ENCODE measurements around the gene CHST15. TPM values are rescaled to one million over a fixed set of nuclear protein-coding genes. Genes with fewer than 3 reads are reported as not detected.

The CHST15 gene
- total and polyA plus RNA-seq, 2 of the 8 experiments (the other 6 are each of a cell fraction or from before 2014, with no cell fraction given) = 8.8 to 9.1 TPM

- WGBS, 2 experiments (ENCODE audit: extremely low coverage in 1 of 2, insufficient coverage in 1 of 2, insufficient read length in 1 of 2, insufficient replicate concordance in 2 of 2, low coverage in 1 of 2, low lambda C conversion rate in 2 of 2, missing lambda C conversion rate in 1 of 2) = 66% methylated on average over 2 of the region's 2 CpGs; no CpG with 5 or more reads in 1 of the 2 experiments
- Histone ChIP-seq H2BK15ac (ENCODE audit: low read length) (no peak overlapping the region), H2BK5ac (ENCODE audit: low read depth, low read length) (peak overlapping the region; percentile 75; the same call in 1 of the 2 replicates), H4K5ac (ENCODE audit: insufficient read length, low read depth, low read length) (no peak overlapping the region), H3K4me1 (replicated peaks in 1 of 4; ENCODE audit: control insufficient read depth in 3 of 4, insufficient read depth in 4 of 4, low read length in 3 of 4) (peaks cover 0 to 6% (median 2%) of the 10 kb centered on the region in 4 experiments; a peak in 3 of 7 replicates), H4K8ac (ENCODE audit: extremely low read depth, insufficient read depth, low read length) (no peak overlapping the region), H3K4ac (replicated peaks; ENCODE audit: insufficient read length, low read depth, low read length) (no peak overlapping the region), H4K91ac (replicated peaks; ENCODE audit: insufficient read length, low read length) (no peak overlapping the region), H3K9ac (replicated peaks in 1 of 4; ENCODE audit: extremely low read depth in 1 of 4, low read depth in 3 of 4, low read length in 3 of 4) (no peak overlapping the region), H3K56ac (replicated peaks; ENCODE audit: insufficient read length, low read depth, low read length) (no peak overlapping the region), H3K18ac (ENCODE audit: extremely low read depth, low read length) (no peak overlapping the region), H3K4me2 (ENCODE audit: insufficient read depth in 1 of 2, low read depth in 2 of 2, low read length in 2 of 2) (0 out of 4 replicates have a peak overlapping the region, but pooled peaks of 1 of the 2 experiments have one; percentile 15), H3K23me2 (ENCODE audit: low read depth, low read length) (no peaks in the 10 kb centered on the region), H2AK5ac (ENCODE audit: low read depth, low read length) (no peak overlapping the region), H2AFZ (ENCODE audit: low read length) (no peak overlapping the region), H3K14ac (ENCODE audit: insufficient read length) (no peak overlapping the region), H3K36me3 (ENCODE audit: control insufficient read depth in 2 of 4, insufficient read depth in 4 of 4, low read length in 3 of 4) (no peaks in the 10 kb centered on the region), H3K79me2 (ENCODE audit: control insufficient read depth in 1 of 2, insufficient read depth in 2 of 2, low read length in 2 of 2) (no peaks in the 10 kb centered on the region), H3K4me3 (ENCODE audit: extremely low read depth in 1 of 4, insufficient read depth in 2 of 4, low read depth in 3 of 4, low read length in 4 of 4) (no peak overlapping the region), H4K20me1 (replicated peaks in 1 of 2; ENCODE audit: control insufficient read depth in 1 of 2, insufficient read depth in 2 of 2, low read length in 2 of 2) (no peaks in the 10 kb centered on the region), H2BK20ac (ENCODE audit: low read length) (no peak overlapping the region), H3K27ac (ENCODE audit: low read depth, low read length) (no peak overlapping the region), H2BK120ac (replicated peaks; ENCODE audit: low read depth, low read length) (no peak overlapping the region), H3K9me3 (ENCODE audit: insufficient read depth in 2 of 2, low read depth in 1 of 2, low read length in 1 of 2) (no peaks in the 10 kb centered on the region), H3K23ac (ENCODE audit: insufficient read length) (no peak overlapping the region), H3K27me3 (replicated peaks in 1 of 4; ENCODE audit: control insufficient read depth in 3 of 4, extremely low read depth in 1 of 4, insufficient read depth in 3 of 4, low read length in 3 of 4) (no peaks in the 10 kb centered on the region), H2BK12ac (ENCODE audit: low read depth, low read length) (no peak overlapping the region), H3K79me1 (ENCODE audit: low read depth, low read length) (peaks cover 4% of the 10 kb centered on the region; the same call in 1 of the 2 replicates)
- ChIA-PET CTCF (ENCODE audit: partially characterized antibody) (interaction anchor here (0.7 to 1.4 kb wide), 4 partner anchors 18 to 509 kb away, joined by 3 to 5 read pairs (median 4); no protein-coding TSS in a partner anchor), POLR2A (ENCODE audit: partially characterized antibody) (interaction anchor here (4.6 kb wide), 1 partner anchor 12 kb away, joined by 20 read pairs; no protein-coding TSS in a partner anchor)
- DNase-seq (ENCODE audit: low read depth in 1 of 2, low spot score in 2 of 2) (no peak), FAIRE-seq (no peak)
- no peak for TF ChIP-seq KDM5A (IDR thresholded peaks at IDR 0.05; ENCODE audit: low read length)
- no peak for TF ChIP-seq POLR2A (IDR thresholded peaks at IDR 0.05; ENCODE audit: control extremely low read depth in 1 of 2, low read depth in 2 of 2, low read length in 2 of 2)
- no peak for TF ChIP-seq NRF1 (IDR thresholded peaks at IDR 0.05; ENCODE audit: low read depth, low read length)
- no peak for TF ChIP-seq BCL11A (IDR thresholded peaks at IDR 0.05; ENCODE audit: low read depth in 2 of 2, low read length in 2 of 2)
- no peak for TF ChIP-seq MAX (IDR thresholded peaks at IDR 0.05)
- no peak for TF ChIP-seq POLR2AphosphoS5 (IDR thresholded peaks at IDR 0.05; ENCODE audit: low read depth, low read length)
- TF ChIP-seq SP1 (IDR thresholded peaks at IDR 0.05; ENCODE audit: low read depth, low read length) = no peak
- TF ChIP-seq TEAD4 (IDR thresholded peaks at IDR 0.05; ENCODE audit: low read depth, low read length) = no peak
- TF ChIP-seq HDAC2 (IDR thresholded peaks at IDR 0.05; ENCODE audit: borderline replicate concordance in 1 of 2, low read depth in 2 of 2, low read length in 2 of 2) = no peak
- no peak for TF ChIP-seq EGR1 (IDR thresholded peaks at IDR 0.05; ENCODE audit: borderline replicate concordance, low read depth, low read length)
- TF ChIP-seq BRCA1 (IDR thresholded peaks at IDR 0.05; ENCODE audit: low read depth, low read length) = no peak
- no peak for TF ChIP-seq CBX5 (IDR thresholded peaks at IDR 0.05; ENCODE audit: low read depth, low read length)
- TF ChIP-seq CHD2 (IDR thresholded peaks at IDR 0.05; ENCODE audit: low read length) = no peak
- no peak for TF ChIP-seq CREB1 (IDR thresholded peaks at IDR 0.05)
- TF ChIP-seq SIN3A (conservative IDR thresholded peaks at IDR 0.05 in 1 of 2, IDR thresholded peaks at IDR 0.05 in 1 of 2; ENCODE audit: low read depth in 1 of 2, low read length in 2 of 2) = no peak
Measured at GRCh38 chr10:124053971-124054370, 39.4 kb downstream of the CHST15 start.
